HG03196 (cell line): Measurements from ENCODE around the gene BTN1A1.

Experiments
- ATAC-seq: cut with Tn5 transposase; IDR thresholded peaks from one replicate; pipeline ENCODE4 v1.9.1; 2021; ENCODE audit not compliant: unreplicated experiment

BTN1A1 gene

DNA sequence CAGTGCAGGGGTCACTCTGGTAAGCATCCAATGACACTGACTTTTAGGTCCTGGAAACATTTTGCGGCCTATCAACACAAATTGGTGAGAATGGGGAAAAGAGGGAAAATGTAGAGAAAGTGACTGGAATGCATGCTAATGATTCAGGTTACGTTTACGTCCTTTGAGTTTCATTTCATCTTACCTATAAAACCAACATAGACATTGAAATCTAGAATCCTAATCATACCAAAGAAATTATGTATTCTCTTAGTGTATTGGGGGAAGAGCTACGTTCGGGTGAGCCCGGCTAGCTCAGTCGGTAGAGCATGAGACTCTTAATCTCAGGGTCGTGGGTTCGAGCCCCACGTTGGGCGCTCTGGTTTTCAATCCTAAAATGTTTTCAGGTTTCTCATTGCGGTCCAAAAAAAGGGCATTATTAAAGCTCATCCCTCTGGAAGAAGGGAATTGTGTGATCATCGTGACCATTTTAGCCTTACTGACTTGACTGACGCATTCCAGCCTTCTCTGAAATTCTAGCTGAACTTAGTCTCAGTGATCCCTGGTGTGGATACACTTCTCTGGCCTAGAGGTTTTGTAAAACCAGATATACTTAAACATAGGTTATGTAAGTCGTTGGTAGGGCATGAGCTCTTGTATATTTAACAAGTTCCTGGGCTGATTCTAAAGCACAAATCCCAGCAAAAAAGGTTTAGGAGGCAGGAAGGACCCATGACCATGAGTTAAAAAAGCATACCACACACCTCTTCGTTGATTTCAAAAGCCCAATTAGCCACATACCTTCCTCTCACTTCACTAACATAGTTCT is 56.4 kb downstream of the BTN1A1 start:
- no peak for ATAC-seq
